AG04450 (cell line): ENCODE results near the gene MBOAT1. TPM values are rescaled to one million over a fixed set of nuclear protein-coding genes. Genes with fewer than 3 reads are reported as not detected.

Experiments
- CTCF ChIA-PET: fragments of 300-600, 350-600 bp; formaldehyde crosslinking; extraction: SDS; loops from one replicate; lab custom pipeline; 2022; ENCODE audit warnings: antibody characterized with exemption, inconsistent platforms; lab: Charles Lee
- POLR2A ChIA-PET: fragments of 350-600 bp; formaldehyde crosslinking; extraction: SDS; loops from one replicate; lab custom pipeline; 2021; ENCODE audit warnings: antibody characterized with exemption, inconsistent platforms; lab: Yijun Ruan, JAX
- DNase-seq: peaks from one replicate; pipeline ENCODE4 v3.0.0-alpha.2; 2011; ENCODE audit warnings: low read depth, low spot score
- H3K27ac ChIP-seq: one replicate; pipeline ENCODE4 v1.5.1; 2012; ENCODE audit warnings: low read depth, low read length, control low read depth
- H3K27me3 ChIP-seq: one replicate; pipeline ENCODE4 v1.6.0; 2012; ENCODE audit warnings: low read length; ENCODE audit not compliant: control insufficient read depth, insufficient read depth
- H3K4me3 ChIP-seq: 2 replicates; pipeline ENCODE4 v1.5.1; 2011; ENCODE audit warnings: mild to moderate bottlenecking, low read depth, low read length, control low read depth
- H3K9me3 ChIP-seq: 2 replicates; pipeline ENCODE4 v1.5.1; 2012; ENCODE audit warnings: low read length; ENCODE audit not compliant: control insufficient read depth, insufficient read depth
- polyA plus RNA-seq: library from polyadenylated mRNA; depleted of rRNA; stranded (reverse); fragments of >200 nt; gene quantifications from 2 replicates; pipeline ENCODE4 v1.2.3, GENCODE V29; 2011
- TF ChIP-seq, protein P1 (sequence below): IDR thresholded peaks from 2 replicates; pipeline ENCODE4 v1.5.1; 2011; ENCODE audit warnings: low read depth, low read length, control low read depth, inconsistent platforms

Gene MBOAT1
- polyA plus RNA-seq, 1 experiment, result 2.1 TPM

- Histone ChIP-seq H3K27ac (no peak overlapping the region), H3K9me3 (no peaks in the 10 kb centered on the region), H3K4me3 (no peak overlapping the region), H3K27me3 (no peaks in the 10 kb centered on the region)
- TF ChIP-seq, protein P1, sequence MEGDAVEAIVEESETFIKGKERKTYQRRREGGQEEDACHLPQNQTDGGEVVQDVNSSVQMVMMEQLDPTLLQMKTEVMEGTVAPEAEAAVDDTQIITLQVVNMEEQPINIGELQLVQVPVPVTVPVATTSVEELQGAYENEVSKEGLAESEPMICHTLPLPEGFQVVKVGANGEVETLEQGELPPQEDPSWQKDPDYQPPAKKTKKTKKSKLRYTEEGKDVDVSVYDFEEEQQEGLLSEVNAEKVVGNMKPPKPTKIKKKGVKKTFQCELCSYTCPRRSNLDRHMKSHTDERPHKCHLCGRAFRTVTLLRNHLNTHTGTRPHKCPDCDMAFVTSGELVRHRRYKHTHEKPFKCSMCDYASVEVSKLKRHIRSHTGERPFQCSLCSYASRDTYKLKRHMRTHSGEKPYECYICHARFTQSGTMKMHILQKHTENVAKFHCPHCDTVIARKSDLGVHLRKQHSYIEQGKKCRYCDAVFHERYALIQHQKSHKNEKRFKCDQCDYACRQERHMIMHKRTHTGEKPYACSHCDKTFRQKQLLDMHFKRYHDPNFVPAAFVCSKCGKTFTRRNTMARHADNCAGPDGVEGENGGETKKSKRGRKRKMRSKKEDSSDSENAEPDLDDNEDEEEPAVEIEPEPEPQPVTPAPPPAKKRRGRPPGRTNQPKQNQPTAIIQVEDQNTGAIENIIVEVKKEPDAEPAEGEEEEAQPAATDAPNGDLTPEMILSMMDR, result no peak
- ChIA-PET CTCF (interaction anchor here (3.4 kb wide), 1 partner anchor 10 kb away, joined by 31 read pairs; no protein-coding TSS in a partner anchor), POLR2A (no interaction called here)
- DNase-seq, result no peak
Observed at GRCh38 chr6:20137240-20137639, 75.0 kb downstream of the MBOAT1 start.

- TF ChIP-seq, protein P1, result no peak
- Histone ChIP-seq H3K27me3 (no peaks in the 10 kb centered on the region), H3K9me3 (no peaks in the 10 kb centered on the region), H3K4me3 (no peak overlapping the region), H3K27ac (no peak overlapping the region)
- CTCF ChIA-PET, result interaction anchor here (0.6 to 3.4 kb wide), 3 partner anchors 9 to 342 kb away, joined by 3 to 31 read pairs (median 3); no protein-coding TSS in a partner anchor
- POLR2A ChIA-PET, result no interaction called here
- no peak for DNase-seq
Observed at GRCh38 chr6:20135677-20136268, 76.5 kb downstream of the MBOAT1 start.

DNA sequence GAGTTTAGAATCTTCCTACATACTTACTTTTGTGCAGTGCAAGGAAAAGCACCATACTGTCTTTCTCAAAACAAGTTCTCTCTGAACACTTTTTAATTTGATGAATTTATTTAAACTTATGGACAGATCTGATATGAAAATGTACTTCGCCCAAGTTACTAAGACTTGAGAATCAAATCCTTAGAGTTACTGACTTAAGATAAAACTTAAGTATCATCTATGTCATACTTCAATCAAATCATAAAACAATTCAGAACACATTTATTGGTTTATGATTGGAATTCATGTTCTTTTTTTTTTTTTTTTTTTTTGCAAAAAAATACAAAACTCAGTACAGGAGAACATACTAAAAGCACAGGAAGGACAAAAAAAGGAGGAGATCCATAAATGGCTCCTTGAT is 77.7 kb downstream of the MBOAT1 start:
- ChIA-PET POLR2A (no interaction called here), CTCF (interaction anchor here (3.4 kb wide), 1 partner anchor 8 kb away, joined by 31 read pairs; no protein-coding TSS in a partner anchor)
- H3K27me3 ChIP-seq, result no peaks in the 10 kb centered on the region
- no peak overlapping the region for H3K4me3 ChIP-seq
- no peaks in the 10 kb centered on the region for H3K9me3 ChIP-seq
- H3K27ac ChIP-seq, result no peak overlapping the region
- TF ChIP-seq, protein P1, result no peak
- no peak for DNase-seq

DNA sequence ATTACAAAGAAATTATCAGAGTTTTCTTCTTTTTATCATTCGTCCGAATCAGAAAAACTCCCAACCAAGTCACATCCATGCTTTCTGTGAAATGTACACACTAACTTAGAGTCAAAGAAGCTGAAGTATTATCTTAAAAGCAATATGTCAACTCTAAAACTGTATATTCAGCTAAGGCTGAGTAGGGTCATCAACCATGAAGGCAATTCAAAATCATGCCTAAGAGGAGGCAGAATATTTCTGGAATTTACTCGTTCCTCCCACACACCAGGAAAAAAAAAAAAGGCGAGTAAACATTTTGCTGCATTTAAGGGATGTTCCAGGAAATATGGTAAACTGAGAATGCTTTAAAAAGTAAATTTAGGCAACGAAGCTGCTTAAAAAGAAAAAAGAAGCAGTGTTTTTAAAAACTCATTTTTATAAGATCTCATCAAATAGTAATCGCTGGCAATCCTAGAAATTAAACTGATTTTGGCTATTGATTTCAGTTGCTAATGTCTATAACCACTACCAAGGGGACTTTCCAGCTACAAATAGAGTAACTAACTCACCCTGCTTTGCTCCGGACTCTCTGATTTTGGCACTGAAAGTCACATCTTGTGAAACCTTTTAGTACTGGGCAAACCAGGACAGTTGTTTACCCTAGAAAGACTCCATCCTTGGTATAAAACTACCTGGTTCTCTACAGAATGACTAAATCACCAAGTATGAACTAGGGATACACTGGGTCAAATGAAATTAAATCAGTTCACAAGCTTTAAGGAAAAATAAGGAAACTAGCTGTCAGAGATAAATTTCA is 82.8 kb downstream of the MBOAT1 start:
- TF ChIP-seq, protein P1, result no peak
- Histone ChIP-seq H3K27ac (no peak overlapping the region), H3K9me3 (no peaks in the 10 kb centered on the region), H3K4me3 (no peak overlapping the region), H3K27me3 (no peaks in the 10 kb centered on the region)
- DNase-seq, result no peak
- ChIA-PET CTCF (interaction anchor here (0.7 to 3.2 kb wide), 5 partner anchors 10 to 37 kb away, joined by 3 to 20 read pairs (median 3); no protein-coding TSS in a partner anchor), POLR2A (no interaction called here)

DNA sequence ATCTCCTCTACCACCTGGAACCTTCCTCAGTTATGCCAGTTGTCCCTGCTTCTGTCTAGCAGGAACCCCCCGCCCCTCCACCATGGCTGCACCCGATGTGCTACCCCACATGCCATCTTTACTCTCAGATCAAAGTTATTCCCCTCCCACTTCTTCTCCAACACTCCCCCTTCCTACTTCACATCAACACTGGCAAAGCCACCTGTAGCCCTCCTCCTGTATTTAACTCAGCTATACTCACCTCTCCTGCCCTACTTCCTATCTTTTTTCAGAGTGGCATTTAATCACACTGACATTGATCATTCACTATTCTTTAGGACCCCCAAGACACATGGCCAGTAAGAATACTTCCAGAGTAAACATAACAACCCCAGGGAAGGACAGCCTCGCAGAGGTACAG is 84.3 kb downstream of the MBOAT1 start:
- Histone ChIP-seq H3K27me3 (no peaks in the 10 kb centered on the region), H3K9me3 (no peaks in the 10 kb centered on the region), H3K27ac (no peak overlapping the region), H3K4me3 (no peak overlapping the region)
- POLR2A ChIA-PET, result no interaction called here
- DNase-seq, result no peak
- CTCF ChIA-PET, result interaction anchor here (1.2 to 3.6 kb wide), 11 partner anchors 8 to 400 kb away, joined by 3 to 84 read pairs (median 17); no protein-coding TSS in a partner anchor
- TF ChIP-seq, protein P1, result no peak
